ENCODE results near the gene PIMREG. TPM values are rescaled to one million over a fixed set of nuclear protein-coding genes. Genes with fewer than 3 reads are reported as not detected.

Gene PIMREG
- polyA plus RNA-seq, 1 donor from 2014 or later, result 6.0 TPM

- no peaks in the 10 kb centered on the region for H3K9me3 ChIP-seq (ENCODE audit: low read length)
- no peaks in the 10 kb centered on the region for H3K9me2 ChIP-seq (ENCODE audit: insufficient read depth, low read length)
- H3K9ac ChIP-seq (ENCODE audit: low read length), result no peak overlapping the region
- TF ChIP-seq RAD21 (conservative IDR thresholded peaks at IDR 0.05), result no peak
- TF ChIP-seq TAF1 (IDR thresholded peaks at IDR 0.05; ENCODE audit: low read depth), result no peak
- TF ChIP-seq MXI1 (conservative IDR thresholded peaks at IDR 0.05; ENCODE audit: poor library complexity, severe bottlenecking), result no peak
- no peak for TF ChIP-seq EP300 (conservative IDR thresholded peaks at IDR 0.05; ENCODE audit: poor library complexity, severe bottlenecking)
- no peak for TF ChIP-seq SMC3 (conservative IDR thresholded peaks at IDR 0.05; ENCODE audit: poor library complexity)
- TF ChIP-seq EZH2 (IDR thresholded peaks at IDR 0.05; ENCODE audit: borderline replicate concordance, insufficient read depth, low read length, poor library complexity, severe bottlenecking), result no peak
- TF ChIP-seq REST (IDR thresholded peaks at IDR 0.05; ENCODE audit: borderline replicate concordance), result no peak
- TF ChIP-seq, protein P1, sequence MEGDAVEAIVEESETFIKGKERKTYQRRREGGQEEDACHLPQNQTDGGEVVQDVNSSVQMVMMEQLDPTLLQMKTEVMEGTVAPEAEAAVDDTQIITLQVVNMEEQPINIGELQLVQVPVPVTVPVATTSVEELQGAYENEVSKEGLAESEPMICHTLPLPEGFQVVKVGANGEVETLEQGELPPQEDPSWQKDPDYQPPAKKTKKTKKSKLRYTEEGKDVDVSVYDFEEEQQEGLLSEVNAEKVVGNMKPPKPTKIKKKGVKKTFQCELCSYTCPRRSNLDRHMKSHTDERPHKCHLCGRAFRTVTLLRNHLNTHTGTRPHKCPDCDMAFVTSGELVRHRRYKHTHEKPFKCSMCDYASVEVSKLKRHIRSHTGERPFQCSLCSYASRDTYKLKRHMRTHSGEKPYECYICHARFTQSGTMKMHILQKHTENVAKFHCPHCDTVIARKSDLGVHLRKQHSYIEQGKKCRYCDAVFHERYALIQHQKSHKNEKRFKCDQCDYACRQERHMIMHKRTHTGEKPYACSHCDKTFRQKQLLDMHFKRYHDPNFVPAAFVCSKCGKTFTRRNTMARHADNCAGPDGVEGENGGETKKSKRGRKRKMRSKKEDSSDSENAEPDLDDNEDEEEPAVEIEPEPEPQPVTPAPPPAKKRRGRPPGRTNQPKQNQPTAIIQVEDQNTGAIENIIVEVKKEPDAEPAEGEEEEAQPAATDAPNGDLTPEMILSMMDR (IDR thresholded peaks at IDR 0.05; ENCODE audit: poor library complexity, severe bottlenecking), result no peak
- H3F3A ChIP-seq (ENCODE audit: insufficient read depth, low read length, poor library complexity, severe bottlenecking), result no peaks in the 10 kb centered on the region
- no peaks in the 10 kb centered on the region for H3K36me3 ChIP-seq (ENCODE audit: insufficient read depth, low read length)
- no peak overlapping the region for H3K4me3 ChIP-seq (ENCODE audit: low read length)
- H3K4me2 ChIP-seq (ENCODE audit: low read length), result no peak overlapping the region
- H4K20me1 ChIP-seq (ENCODE audit: insufficient read depth), result no peaks in the 10 kb centered on the region
- no peaks in the 10 kb centered on the region for H3K27me3 ChIP-seq (ENCODE audit: insufficient read depth, low read depth, low read length)
- no peak overlapping the region for H2AFZ ChIP-seq (ENCODE audit: low read depth, low read length)
- no peaks in the 10 kb centered on the region for H3K79me2 ChIP-seq (replicated peaks; ENCODE audit: insufficient read depth, low read length)
- H3K27ac ChIP-seq (ENCODE audit: low read length), result no peak overlapping the region
Measured at GRCh38 chr17:6448473-6448872, 4.2 kb downstream of the PIMREG start.

GRCh38 chr17:6449307-6449706 is 5.1 kb downstream of the PIMREG start:
- H2AFZ ChIP-seq (ENCODE audit: low read depth, low read length), result no peak overlapping the region
- no peak overlapping the region for H3K4me3 ChIP-seq (ENCODE audit: low read length)
- H3K9ac ChIP-seq (ENCODE audit: low read length), result no peak overlapping the region
- H3K36me3 ChIP-seq (ENCODE audit: insufficient read depth, low read length), result no peaks in the 10 kb centered on the region
- TF ChIP-seq EZH2 (IDR thresholded peaks at IDR 0.05; ENCODE audit: borderline replicate concordance, insufficient read depth, low read length, poor library complexity, severe bottlenecking), result no peak
- TF ChIP-seq REST (IDR thresholded peaks at IDR 0.05; ENCODE audit: borderline replicate concordance), result no peak
- no peak for TF ChIP-seq RAD21 (conservative IDR thresholded peaks at IDR 0.05)
- TF ChIP-seq, protein P1 (IDR thresholded peaks at IDR 0.05; ENCODE audit: poor library complexity, severe bottlenecking), result no peak
- TF ChIP-seq SMC3 (conservative IDR thresholded peaks at IDR 0.05; ENCODE audit: poor library complexity), result no peak
- TF ChIP-seq TAF1 (IDR thresholded peaks at IDR 0.05; ENCODE audit: low read depth), result no peak
- no peak for TF ChIP-seq MXI1 (conservative IDR thresholded peaks at IDR 0.05; ENCODE audit: poor library complexity, severe bottlenecking)
- no peak for TF ChIP-seq POLR2AphosphoS5 (IDR thresholded peaks at IDR 0.05)
- no peak for TF ChIP-seq EP300 (conservative IDR thresholded peaks at IDR 0.05; ENCODE audit: poor library complexity, severe bottlenecking)
- H3K27ac ChIP-seq (ENCODE audit: low read length), result no peak overlapping the region
- no peaks in the 10 kb centered on the region for H4K20me1 ChIP-seq (ENCODE audit: insufficient read depth)
- no peaks in the 10 kb centered on the region for H3K27me3 ChIP-seq (ENCODE audit: insufficient read depth, low read depth, low read length)
- no peaks in the 10 kb centered on the region for H3F3A ChIP-seq (ENCODE audit: insufficient read depth, low read length, poor library complexity, severe bottlenecking)
- H3K4me2 ChIP-seq (ENCODE audit: low read length), result no peak overlapping the region
- H3K79me2 ChIP-seq (replicated peaks; ENCODE audit: insufficient read depth, low read length), result no peaks in the 10 kb centered on the region
- H3K9me3 ChIP-seq (ENCODE audit: low read length), result no peaks in the 10 kb centered on the region
- H3K9me2 ChIP-seq (ENCODE audit: insufficient read depth, low read length), result no peaks in the 10 kb centered on the region

Measured in neural cell (in vitro differentiated cells).